ENCODE results near the gene SATB2. TPM values are rescaled to one million over a fixed set of nuclear protein-coding genes. Genes with fewer than 3 reads are reported as not detected.

SATB2 gene
- total and polyA plus RNA-seq, 4 donors = 0.47 to 3.7 (median 1.8) TPM

GRCh38 chr2:199366406-199366805 is 91.3 kb downstream of the SATB2 start:
- WGBS, 2 donors = 34 to 37% methylated on average over 2 of the region's 2 CpGs
- TF ChIP-seq CTCF (IDR thresholded peaks at IDR 0.05; ENCODE audit: control extremely low read depth, extremely low read depth) = no peak
- H3K9ac ChIP-seq (ENCODE audit: insufficient read depth in 1 of 2, low read length in 2 of 2) = no peak overlapping the region
- H3K4me1 ChIP-seq (ENCODE audit: control insufficient read depth in 5 of 5, insufficient read depth in 5 of 5, low read length in 5 of 5) = no peaks in the 10 kb centered on the region
- H3K27me3 ChIP-seq (ENCODE audit: control insufficient read depth in 3 of 3, insufficient read depth in 3 of 3, low read length in 2 of 3) = peaks cover 0 to 4% (median 0%) of the 10 kb centered on the region in 3 donors
- H3K27ac ChIP-seq (ENCODE audit: low read depth in 1 of 2, low read length in 1 of 2) = no peak overlapping the region
- ATAC-seq (ENCODE audit: insufficient read depth, low FRiP score) (no peak), DNase-seq (no peak)
- H3K4me3 ChIP-seq = no peak overlapping the region
- H3K36me3 ChIP-seq (ENCODE audit: control insufficient read depth in 4 of 4, insufficient read depth in 4 of 4, low read length in 4 of 4) = no peaks in the 10 kb centered on the region
- H3K9me3 ChIP-seq (ENCODE audit: control insufficient read depth in 4 of 4, insufficient read depth in 3 of 4, low read length in 3 of 4) = no peaks in the 10 kb centered on the region

GRCh38 chr2:199364153-199364552 is 93.6 kb downstream of the SATB2 start:
- TF ChIP-seq CTCF (IDR thresholded peaks at IDR 0.05; ENCODE audit: control extremely low read depth, extremely low read depth) = no peak
- Histone ChIP-seq H3K4me3 (no peak overlapping the region), H3K27me3 (ENCODE audit: control insufficient read depth in 3 of 3, insufficient read depth in 3 of 3, low read length in 2 of 3) (peaks cover 0 to 7% (median 0%) of the 10 kb centered on the region in 3 donors), H3K4me1 (ENCODE audit: control insufficient read depth in 5 of 5, insufficient read depth in 5 of 5, low read length in 5 of 5) (no peaks in the 10 kb centered on the region), H3K27ac (ENCODE audit: low read depth in 1 of 2, low read length in 1 of 2) (no peak overlapping the region), H3K9ac (ENCODE audit: insufficient read depth in 1 of 2, low read length in 2 of 2) (no peak overlapping the region), H3K9me3 (ENCODE audit: control insufficient read depth in 4 of 4, insufficient read depth in 3 of 4, low read length in 3 of 4) (no peaks in the 10 kb centered on the region), H3K36me3 (ENCODE audit: control insufficient read depth in 4 of 4, insufficient read depth in 4 of 4, low read length in 4 of 4) (no peaks in the 10 kb centered on the region)
- WGBS, 2 donors = 58 to 71% methylated on average over 3 of the region's 3 CpGs
- ATAC-seq (ENCODE audit: insufficient read depth, low FRiP score) = no peak
- DNase-seq = no peak

- H3K27me3 ChIP-seq (ENCODE audit: control insufficient read depth in 3 of 3, insufficient read depth in 3 of 3, low read length in 2 of 3) = peaks cover 0 to 3% (median 0%) of the 10 kb centered on the region in 3 donors
These were observed 101.3 kb downstream of the SATB2 start for GRCh38 chr2:199356412-199356811.

More at GRCh38 chr2:199356412-199356811, 101.3 kb downstream of the SATB2 start:
- H3K9me3 ChIP-seq (ENCODE audit: control insufficient read depth in 4 of 4, insufficient read depth in 3 of 4, low read length in 3 of 4) = no peaks in the 10 kb centered on the region
- no peaks in the 10 kb centered on the region for H3K36me3 ChIP-seq (ENCODE audit: control insufficient read depth in 4 of 4, insufficient read depth in 4 of 4, low read length in 4 of 4)
- TF ChIP-seq CTCF (IDR thresholded peaks at IDR 0.05; ENCODE audit: control extremely low read depth, extremely low read depth) = no peak
- 71 to 82% methylated on average over 5 of the region's 5 CpGs for WGBS, 2 donors
- DNase-seq (no peak), ATAC-seq (ENCODE audit: insufficient read depth, low FRiP score) (no peak)
- H3K9ac ChIP-seq (ENCODE audit: insufficient read depth in 1 of 2, low read length in 2 of 2) = no peak overlapping the region
- no peak overlapping the region for H3K4me3 ChIP-seq
- no peak overlapping the region for H3K27ac ChIP-seq (ENCODE audit: low read depth in 1 of 2, low read length in 1 of 2)
- no peaks in the 10 kb centered on the region for H3K4me1 ChIP-seq (ENCODE audit: control insufficient read depth in 5 of 5, insufficient read depth in 5 of 5, low read length in 5 of 5)

Data from lung (tissue), 12 donors.